ENCODE measurements around the gene LUZP2.

DNA sequence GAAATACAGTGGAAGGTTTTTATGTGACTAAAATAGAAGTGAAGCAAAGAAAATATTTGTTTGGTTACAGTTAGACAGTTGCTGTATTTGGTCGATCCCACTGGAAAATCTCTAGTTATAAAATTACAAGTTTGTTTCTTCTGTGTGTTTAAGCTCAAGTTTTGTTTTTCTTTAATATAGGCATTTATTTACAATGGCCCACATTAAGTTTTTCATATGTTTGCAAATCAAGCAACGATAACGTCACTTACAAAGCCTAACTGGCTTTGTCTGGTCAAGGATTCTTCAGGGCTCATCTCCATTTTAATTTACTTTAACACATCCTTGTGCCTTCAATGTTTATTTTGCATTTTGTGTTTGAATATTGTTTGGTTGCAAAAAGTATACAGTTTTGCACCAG is 270.6 kb downstream of the LUZP2 start:
- TF ChIP-seq POLR2A (IDR thresholded peaks at IDR 0.05) (no peak), CTCF (IDR thresholded peaks at IDR 0.05) (no peak)
